Upper lobe of left lung (tissue), 6 donors: ENCODE results near the gene SELP. TPM values are rescaled to one million over a fixed set of nuclear protein-coding genes. Genes with fewer than 3 reads are reported as not detected.

ENCODE experiments used
- ATAC-seq, 2 donors: fragments of 200-7000 bp; cut with Tn5 transposase; one replicate each; pipeline ENCODE4 v1.9.1; 2022; ENCODE audit warnings: mild to moderate bottlenecking in 2 of 2, moderate library complexity in 2 of 2; ENCODE audit not compliant: low FRiP score in 2 of 2
- DNase-seq, 2 donors: peaks; one replicate each; pipeline ENCODE4 v3.0.0-alpha.2; 2019 to 2020
- H3K27ac ChIP-seq, 4 donors: fragments of 200-600 bp; sonication (generic); one replicate each; pipeline ENCODE4 v1.5.1; 2016 to 2019
- H3K27me3 ChIP-seq, 4 donors: fragments of 200-600 bp; sonication (generic); one replicate each; pipeline ENCODE4 v1.5.1; 2017 to 2019
- H3K36me3 ChIP-seq, 4 donors: fragments of 200-600 bp; sonication (generic); one replicate each; pipeline ENCODE4 v1.5.1; 2016 to 2019
- H3K4me1 ChIP-seq, 4 donors: fragments of 200-600 bp; sonication (generic); one replicate each; pipeline ENCODE4 v1.5.1; 2018 to 2019
- H3K4me3 ChIP-seq, 4 donors: fragments of 200-600 bp; sonication (generic); one replicate each; pipeline ENCODE4 v1.5.1; 2017 to 2019; ENCODE audit warnings: mild to moderate bottlenecking in 2 of 4, moderate library complexity in 1 of 4
- H3K9me3 ChIP-seq, 4 donors: fragments of 200-600 bp; sonication (generic); one replicate each; pipeline ENCODE4 v1.5.1; 2018 to 2019
- CTCF ChIP-seq, 6 experiments: fragments of 450-650 bp in 4 of 6; fragments of 200-600 bp in 2 of 6; sonication (generic) in 2 of 6; IDR thresholded peaks; one replicate each; pipeline ENCODE4 v1.5.1; 2016 to 2019; ENCODE audit warnings: antibody characterized with exemption in 6 of 6
- EP300 ChIP-seq, 4 donors: sonication (generic); formaldehyde crosslinking; IDR thresholded peaks; one replicate each; pipeline ENCODE4 v1.5.1; 2017; ENCODE audit warnings: antibody characterized with exemption in 4 of 4, control low read depth in 2 of 4
- POLR2A ChIP-seq, 4 donors: fragments of 450-650 bp; IDR thresholded peaks; one replicate each; pipeline ENCODE4 v1.5.1; 2016 to 2017; ENCODE audit warnings: antibody characterized with exemption in 4 of 4, mild to moderate bottlenecking in 2 of 4
- POLR2AphosphoS5 ChIP-seq, 2 donors: sonication (generic); formaldehyde crosslinking; IDR thresholded peaks; one replicate each; pipeline ENCODE4 v1.5.1; 2017; ENCODE audit warnings: antibody characterized with exemption in 2 of 2
- WGBS, 2 donors: methylation state at CpG; one replicate each; pipeline ENCODE4 v1.1.5; 2017 to 2018; 5-methylcytosine and 5-hydroxymethylcytosine counted together
- total RNA-seq, 6 donors: library from RNA; depleted of rRNA in 4 of 6; stranded (reverse); fragments of >200 nt in 4 of 6; gene quantifications; one replicate each; pipeline versions ENCODE4 v1.1.0 to v1.2.1, GENCODE V29; 2016 to 2021
- donor health status: DM: no; HTN: no; CAD: no; lungs with moderate emphysema.
- donor health status: DM: no; HTN: yes; CAD: no; lungs with severe emphysema.

Gene SELP
- total RNA-seq, 6 donors from 2014 or later: 1.0 to 40.4 (median 7.6) TPM

- Histone ChIP-seq H3K9me3 (no peaks in the 10 kb centered on the region), H3K27ac (no peak overlapping the region), H3K36me3 (no peaks in the 10 kb centered on the region), H3K4me3 (no peak overlapping the region), H3K4me1 (no peaks in the 10 kb centered on the region), H3K27me3 (no peaks in the 10 kb centered on the region)
- TF ChIP-seq EP300 (IDR thresholded peaks at IDR 0.05) (no peak), CTCF (IDR thresholded peaks at IDR 0.05) (no peak), POLR2A (IDR thresholded peaks at IDR 0.05) (no peak), POLR2AphosphoS5 (IDR thresholded peaks at IDR 0.05) (no peak)
- DNase-seq: no peak
- WGBS, 2 donors: 89 to 94% methylated on average over 5 of the region's 5 CpGs
- ATAC-seq: no peak
Observed at GRCh38 chr1:169577981-169578738, 51.8 kb downstream of the SELP start.

GRCh38 chr1:169576935-169577331 is 53.0 kb downstream of the SELP start:
- ATAC-seq (no peak), DNase-seq (no peak)
- WGBS, 2 donors: 91% methylated on average over 1 of the region's 1 CpG
- no peaks in the 10 kb centered on the region for H3K9me3 ChIP-seq
- no peak overlapping the region for H3K27ac ChIP-seq
- no peaks in the 10 kb centered on the region for H3K27me3 ChIP-seq
- TF ChIP-seq POLR2A (IDR thresholded peaks at IDR 0.05) (no peak), POLR2AphosphoS5 (IDR thresholded peaks at IDR 0.05) (no peak), CTCF (IDR thresholded peaks at IDR 0.05) (no peak), EP300 (IDR thresholded peaks at IDR 0.05) (no peak)
- H3K4me3 ChIP-seq: no peak overlapping the region
- no peaks in the 10 kb centered on the region for H3K4me1 ChIP-seq
- H3K36me3 ChIP-seq: no peaks in the 10 kb centered on the region

GRCh38 chr1:169576241-169576934 is 53.5 kb downstream of the SELP start:
- Histone ChIP-seq H3K4me1 (no peaks in the 10 kb centered on the region), H3K27ac (no peak overlapping the region), H3K4me3 (no peak overlapping the region), H3K9me3 (no peaks in the 10 kb centered on the region), H3K36me3 (no peaks in the 10 kb centered on the region), H3K27me3 (no peaks in the 10 kb centered on the region)
- ATAC-seq: no peak
- TF ChIP-seq POLR2A (IDR thresholded peaks at IDR 0.05) (no peak), POLR2AphosphoS5 (IDR thresholded peaks at IDR 0.05) (no peak), EP300 (IDR thresholded peaks at IDR 0.05) (no peak), CTCF (IDR thresholded peaks at IDR 0.05) (no peak)
- WGBS, 2 donors: 77 to 81% methylated on average over 5 of the region's 5 CpGs
- DNase-seq: no peak

GRCh38 chr1:169574336-169574735 is 55.6 kb downstream of the SELP start:
- DNase-seq (peak in 1 of 2 donors; percentile 24), ATAC-seq (no peak)
- H3K9me3 ChIP-seq: no peaks in the 10 kb centered on the region
- H3K4me1 ChIP-seq: no peaks in the 10 kb centered on the region
- TF ChIP-seq POLR2AphosphoS5 (IDR thresholded peaks at IDR 0.05) (no peak), POLR2A (IDR thresholded peaks at IDR 0.05) (no peak), CTCF (IDR thresholded peaks at IDR 0.05) (no peak), EP300 (IDR thresholded peaks at IDR 0.05) (no peak)
- no peaks in the 10 kb centered on the region for H3K27me3 ChIP-seq
- H3K27ac ChIP-seq: no peak overlapping the region
- no peaks in the 10 kb centered on the region for H3K36me3 ChIP-seq
- H3K4me3 ChIP-seq: no peak overlapping the region
- WGBS, 2 donors: 21 to 30% methylated on average over 4 of the region's 4 CpGs
